ENCODE measurements around the gene DSCAML1.

DNA sequence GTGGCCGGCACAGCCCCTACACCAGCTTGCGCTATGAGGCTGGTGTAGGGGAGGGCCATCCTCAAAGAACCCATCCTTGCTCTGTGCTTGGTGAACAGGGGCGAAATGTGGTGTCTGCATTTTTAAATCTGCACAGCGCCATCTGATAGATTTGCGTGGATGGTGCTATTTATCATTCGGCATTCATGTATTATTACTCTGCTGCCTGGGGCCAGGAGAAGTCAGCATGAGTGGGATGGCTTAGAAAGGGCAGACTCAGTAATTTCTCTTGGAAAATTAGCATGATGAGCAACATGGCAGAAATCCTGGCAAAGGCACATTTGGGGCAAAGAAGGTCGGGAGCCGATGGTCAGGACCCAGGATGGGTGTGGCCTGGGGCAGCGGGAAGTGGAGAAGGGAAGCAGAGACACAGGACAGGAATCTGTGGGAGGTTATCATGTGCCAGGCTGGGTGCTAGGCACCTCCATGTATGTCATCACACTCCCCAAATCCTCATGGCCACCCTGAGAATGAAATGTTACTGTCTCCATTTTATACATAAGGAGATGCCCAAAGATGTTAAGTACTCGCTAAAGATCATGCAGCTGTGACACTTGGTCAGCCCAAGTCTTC, 320.4 kb downstream of the DSCAML1 start:
- TF ChIP-seq CTCF (IDR thresholded peaks at IDR 0.05) (no peak), POLR2A (IDR thresholded peaks at IDR 0.05) (no peak)

Measured in uterus (tissue), 2 donors.